Suppressor macrophage (primary cell): ENCODE results near the gene SOHLH1.
"Not testable (repeated sequence)": the region's sequence is repeated elsewhere in the genome, so short reads cannot be mapped to it uniquely, and the experiment has no call there.

ENCODE experiments used
- DNase-seq, 4 experiments: peaks; one replicate each; pipeline ENCODE4 v3.0.0-alpha.2; 2020 to 2022

SOHLH1 gene

DNA sequence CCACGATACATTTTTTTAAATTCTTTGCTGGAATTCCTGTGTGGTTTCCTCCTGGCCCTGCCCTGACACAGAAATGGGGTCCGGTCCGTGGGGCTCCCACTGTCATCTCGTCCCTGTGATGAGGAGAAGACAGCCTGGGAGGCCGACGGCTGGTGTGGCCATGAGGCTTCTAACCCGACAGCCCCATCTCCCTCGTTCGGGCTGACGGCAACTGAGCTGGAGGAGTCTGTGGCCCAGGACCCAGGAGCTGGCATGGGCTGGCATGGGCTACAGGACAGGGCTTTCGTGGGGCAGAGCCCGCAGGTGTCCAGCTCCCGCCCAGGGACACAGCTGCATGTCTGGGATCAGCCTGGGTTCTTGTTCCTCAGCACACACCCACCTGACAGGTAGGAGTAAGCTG lies 22.4 kb downstream of the SOHLH1 start:
- no peak for DNase-seq

DNA sequence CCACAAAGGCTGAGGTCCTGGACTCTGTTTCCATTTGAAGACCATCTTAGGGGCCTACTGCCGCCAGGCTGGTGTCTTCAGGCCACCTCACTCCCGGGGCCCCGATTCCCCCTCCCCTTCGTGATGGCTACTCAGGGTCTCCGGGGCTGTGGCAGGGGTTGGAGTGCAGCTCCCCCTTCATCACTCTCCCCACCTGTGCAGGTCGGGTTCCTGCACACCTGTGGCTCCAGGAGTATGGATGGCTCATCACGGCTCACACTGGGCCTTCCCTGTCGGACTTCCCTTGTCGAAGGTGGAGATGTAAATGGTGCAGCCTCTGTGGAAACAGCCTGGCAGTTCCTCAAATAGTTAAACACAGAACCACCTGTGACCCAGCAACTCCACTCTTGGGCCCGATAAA lies 24.3 kb downstream of the SOHLH1 start:
- no peak for DNase-seq

DNA sequence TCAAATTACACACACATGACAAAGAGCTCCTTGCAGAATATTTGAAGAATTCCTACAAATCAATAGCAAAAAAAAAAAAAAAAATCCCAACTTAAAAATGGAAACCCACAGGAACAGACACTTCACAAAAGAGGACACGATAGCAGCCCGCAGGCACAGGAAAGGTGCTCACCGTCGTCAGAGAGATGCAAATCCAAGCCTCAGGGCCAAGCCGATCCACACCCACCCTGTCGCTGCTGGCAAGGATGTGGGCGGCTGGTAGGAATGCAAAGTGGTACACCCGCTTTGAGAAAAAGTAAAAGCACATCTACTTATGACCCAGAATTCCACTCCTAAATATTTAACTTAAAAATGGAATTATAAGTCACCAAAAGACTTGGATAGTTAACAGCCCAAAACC lies 25.3 kb downstream of the SOHLH1 start:
- no peak for DNase-seq

DNA sequence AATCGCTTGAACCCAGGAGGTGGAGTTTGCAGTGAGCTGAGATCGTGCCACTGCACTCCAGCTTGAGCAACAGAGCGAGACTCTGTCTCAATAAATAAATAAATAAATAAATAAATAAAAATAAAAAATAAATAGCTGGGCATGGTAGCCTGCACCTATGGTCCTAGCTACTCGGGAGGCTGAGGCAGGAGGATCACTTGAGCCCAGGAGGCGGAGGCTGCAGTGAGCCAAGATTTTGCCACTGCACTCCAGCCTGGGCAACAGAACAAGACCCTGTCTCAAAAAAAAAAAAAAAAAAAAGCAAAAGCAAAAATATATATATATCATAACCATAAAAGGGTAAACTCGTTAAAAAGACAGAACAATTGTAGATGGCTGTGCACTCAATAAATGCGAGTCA lies 26.5 kb downstream of the SOHLH1 start:
- DNase-seq: not testable (repeated sequence)

DNA sequence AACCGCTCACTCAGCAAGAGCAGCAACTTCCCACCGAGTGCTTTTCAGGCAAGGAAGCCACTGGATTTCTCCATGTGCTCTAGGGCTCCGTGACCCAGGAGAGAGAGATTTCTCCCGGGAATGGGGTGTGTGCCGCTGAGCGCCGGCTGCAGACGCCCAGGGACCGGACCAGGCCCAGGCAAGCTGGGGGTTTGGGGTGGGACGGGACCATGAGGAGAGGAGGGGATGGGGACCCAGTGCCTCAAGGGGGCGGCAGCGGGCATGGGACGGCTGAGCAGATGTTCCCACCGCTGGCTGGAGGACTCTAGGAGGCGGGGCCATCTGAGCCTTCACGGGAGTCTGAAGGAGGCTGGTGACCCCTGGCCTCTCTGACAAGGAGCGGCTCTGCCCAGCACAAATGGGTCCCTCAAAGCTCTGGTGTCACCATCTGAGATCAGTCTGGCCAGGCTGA lies 27.7 kb downstream of the SOHLH1 start:
- DNase-seq: no peak

DNA sequence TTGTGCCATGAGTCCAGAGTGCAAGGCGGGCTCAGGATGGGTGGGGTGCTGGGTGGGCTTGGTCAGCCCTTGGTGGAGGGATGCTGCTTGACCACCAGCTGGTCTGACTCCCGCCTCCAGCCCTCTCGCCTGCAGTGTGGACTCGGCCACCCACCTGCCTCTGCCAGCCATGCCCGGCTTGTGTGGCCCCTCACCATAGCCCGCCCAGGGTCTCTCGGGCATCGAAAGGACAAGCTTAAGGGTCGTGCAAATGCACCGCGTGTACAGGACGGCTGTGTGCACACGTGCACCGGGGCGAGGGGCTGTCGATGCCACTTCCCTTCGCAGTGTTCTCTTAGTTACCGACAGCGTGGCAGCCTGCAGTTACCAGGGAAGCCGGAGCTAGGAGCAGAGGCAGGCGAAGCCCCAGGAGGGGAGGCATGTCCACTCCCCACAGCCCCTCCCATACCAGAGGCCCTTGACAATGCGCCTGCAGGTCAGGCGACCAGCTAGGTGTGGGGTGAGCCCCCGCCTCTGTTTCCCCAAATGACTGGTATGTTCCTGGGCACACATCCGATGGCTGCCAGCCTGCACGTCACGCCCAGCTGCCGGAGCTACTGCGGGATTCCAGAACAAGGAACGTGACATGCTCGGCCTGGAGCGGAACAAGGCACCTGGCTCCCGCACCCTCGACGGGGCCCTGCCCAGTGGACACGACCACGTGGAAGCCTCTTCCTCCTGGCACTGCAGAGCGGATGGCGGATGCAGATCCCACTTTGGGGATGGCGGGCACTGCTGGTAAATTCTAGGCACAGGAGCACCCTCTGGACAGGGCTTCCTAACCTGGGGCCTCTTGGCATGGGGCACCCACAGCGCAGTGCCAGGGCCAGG lies 28.3 kb downstream of the SOHLH1 start:
- no peak for DNase-seq

DNA sequence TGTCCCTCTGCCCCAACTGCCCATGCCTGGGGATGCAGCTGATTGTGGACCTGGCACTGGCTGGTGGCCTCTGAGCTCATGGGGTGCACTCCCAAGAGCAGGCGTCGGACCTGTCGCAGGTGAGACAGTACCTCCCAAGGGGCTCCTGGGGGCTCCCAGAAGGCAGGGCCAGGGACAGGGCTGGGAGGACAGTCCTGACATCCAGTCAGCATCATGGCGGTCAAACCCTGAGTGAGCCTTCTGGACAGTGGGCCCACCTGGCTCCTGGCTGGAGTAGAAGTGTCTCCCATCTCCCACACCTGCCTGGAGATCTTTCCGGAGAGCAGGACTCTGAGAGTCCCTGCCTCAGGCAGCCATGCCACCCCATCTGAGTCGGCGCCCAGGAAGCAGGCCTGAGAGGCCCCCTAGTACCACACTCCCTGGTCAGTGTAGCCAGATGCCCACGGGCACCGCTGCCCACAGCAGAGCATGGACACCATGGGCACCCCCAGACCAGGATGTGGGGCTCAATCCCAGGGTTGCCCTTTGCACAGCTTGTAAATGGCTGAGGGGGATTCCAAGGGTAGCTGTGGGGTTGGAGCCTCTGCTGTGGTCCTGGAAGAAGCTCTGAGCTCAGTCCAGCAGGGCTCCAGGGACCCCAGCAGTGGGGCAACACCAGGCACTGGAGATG lies 29.5 kb downstream of the SOHLH1 start:
- no peak for DNase-seq

DNA sequence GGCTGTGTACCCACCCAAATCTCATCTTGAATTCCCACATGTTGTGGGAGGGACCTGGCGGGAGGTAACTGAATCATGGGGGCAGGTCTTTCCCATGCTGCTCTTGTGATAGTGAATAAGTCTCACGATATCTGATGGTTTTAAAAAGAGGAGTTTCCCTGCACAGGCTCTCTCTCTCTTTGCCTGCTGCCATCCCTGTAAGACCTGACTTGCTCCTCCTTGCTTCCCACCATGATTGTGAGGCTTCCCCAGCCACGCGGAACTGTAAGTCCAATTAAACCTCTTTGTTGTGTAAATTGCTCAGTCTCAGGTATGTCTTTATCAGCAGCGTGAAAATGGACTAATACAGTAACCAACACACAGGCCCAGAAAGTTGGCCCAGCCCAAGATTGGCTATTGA lies 30.3 kb downstream of the SOHLH1 start:
- not testable (repeated sequence) for DNase-seq

DNA sequence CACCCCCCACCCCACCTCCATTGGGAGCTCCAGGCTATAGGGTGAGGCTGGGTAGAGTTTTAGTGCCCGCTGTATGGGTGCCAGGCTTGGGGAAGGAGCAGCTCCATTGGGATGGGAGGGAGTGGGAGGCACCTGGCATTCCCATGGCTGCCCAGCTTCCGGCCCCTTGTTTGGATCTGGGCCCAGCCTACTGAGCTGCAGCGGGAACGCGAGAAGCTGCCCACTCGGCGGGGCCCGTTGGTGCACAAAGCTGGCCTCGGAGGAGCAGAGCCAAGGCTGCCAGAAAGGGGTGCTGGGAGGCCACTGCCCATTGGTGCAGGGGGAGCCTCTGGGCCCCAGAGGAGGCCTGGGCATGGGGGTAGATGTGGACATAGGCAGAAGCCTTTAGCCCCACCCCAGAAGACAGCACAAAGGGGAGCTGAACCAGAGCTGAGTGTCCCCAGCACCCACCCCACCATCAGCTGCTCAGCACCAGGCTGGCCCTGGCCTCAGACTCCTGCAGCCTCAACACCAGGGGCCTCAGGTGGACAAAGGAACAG lies 31.7 kb downstream of the SOHLH1 start:
- no peak for DNase-seq

DNA sequence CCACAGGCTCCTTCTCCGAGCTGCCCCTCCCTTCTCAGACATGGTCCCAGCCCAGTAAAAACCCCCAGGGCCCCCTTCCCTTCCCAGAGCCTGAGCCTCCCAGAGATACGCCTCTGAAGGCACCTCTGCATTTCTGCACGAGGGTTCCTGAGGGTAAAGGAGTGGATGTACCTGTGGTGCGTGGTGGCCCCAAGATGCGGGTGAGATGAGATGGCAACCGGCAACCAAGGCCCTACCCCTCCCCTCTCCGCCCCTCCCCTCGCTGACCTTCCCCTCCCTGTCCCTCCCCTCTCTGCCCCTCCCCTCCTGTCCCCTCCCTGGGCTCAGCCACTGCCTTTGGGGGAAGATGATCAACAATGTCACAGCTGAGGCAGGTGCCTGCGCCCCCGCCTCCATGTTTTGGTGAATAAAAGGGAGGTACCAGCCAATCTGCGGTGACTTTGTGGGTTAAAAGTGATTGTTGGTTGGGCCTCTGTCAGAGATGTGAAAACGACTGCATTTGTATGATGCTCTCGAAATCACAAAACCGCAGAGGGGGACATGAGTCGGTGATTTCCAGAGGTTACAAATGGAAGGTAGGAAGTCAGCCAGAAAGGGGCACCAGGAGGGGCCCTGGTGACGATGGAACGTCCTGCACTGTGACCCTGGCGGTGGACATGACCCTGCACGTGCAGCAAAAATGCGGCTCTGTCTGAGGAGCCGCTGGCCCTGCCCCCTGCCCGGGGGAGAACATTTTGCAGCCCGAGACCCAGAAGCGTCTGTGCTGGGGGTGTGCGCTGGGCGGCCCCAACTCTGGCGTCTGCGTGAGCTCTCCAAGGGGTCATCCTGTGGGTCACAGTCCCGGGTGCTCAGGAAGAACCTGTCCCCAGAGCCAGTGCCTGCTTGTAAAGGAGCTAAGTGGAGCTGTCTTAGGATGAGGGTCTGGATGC lies 32.5 kb downstream of the SOHLH1 start:
- DNase-seq: no peak

DNA sequence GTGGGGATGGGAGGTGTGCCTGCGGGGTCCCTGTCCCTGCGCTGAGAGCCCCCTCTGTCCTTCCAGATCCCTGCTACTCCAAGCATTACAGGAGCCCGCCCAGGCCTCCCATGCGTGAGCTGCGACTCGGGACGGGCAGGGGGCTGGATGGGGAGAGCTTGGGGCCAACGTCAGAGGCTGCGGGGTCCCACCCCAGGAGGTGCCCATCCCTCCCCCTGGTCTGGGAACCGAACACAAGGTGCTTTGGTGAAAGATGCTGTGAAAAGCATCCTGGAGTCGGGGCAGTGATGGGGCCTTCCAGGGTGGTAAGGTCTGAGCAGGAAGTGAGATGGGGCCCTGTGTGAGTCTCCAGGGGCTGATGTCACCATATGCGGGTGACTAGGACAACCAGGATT lies 33.5 kb downstream of the SOHLH1 start:
- DNase-seq: no peak

DNA sequence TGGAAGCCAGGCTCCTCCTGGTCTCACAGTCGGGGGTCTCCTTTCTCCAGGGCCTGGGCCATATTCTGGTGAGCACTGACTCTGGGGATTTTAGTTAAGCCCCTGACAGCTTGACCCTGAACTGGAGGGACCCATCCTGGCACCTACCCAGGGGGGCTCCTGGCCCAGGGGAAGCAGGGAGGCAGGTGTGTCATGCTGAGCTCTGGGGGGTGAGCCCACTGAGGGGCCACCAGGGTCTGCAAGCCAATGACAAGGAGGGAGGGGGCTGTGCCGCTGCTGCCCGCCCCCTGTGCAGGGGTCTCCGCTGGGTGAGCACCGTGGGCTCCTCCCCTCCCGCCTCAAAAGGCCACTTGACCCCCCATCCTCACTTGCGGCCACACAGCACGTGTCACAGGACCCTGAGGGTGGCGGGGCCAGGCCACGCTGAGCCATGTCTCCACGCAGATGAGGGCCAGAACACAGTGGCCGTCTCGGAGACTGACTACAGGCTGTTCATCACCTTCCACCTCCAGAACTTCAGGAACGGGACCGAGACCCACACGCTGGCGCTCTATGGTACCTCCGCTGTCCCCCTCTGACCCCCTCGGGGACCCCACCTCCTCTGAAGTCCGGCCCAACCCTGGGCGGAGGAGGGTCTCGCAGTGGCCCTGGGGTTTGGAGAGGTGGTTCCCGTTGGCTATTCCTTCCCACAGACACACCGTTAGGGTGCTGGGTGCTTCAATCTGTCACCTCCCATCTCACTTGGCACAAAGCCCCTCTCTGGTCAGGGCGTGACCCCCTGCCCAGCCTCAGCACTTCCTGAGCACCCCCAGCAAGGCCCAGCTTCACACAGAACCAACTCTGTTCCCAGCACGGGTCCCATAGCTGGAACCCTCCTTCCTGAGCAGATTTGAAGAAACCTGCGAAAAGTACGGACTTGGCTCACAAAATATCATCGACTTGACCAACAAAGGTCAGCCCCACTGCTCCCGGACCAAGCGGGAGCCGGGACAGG lies 34.2 kb downstream of the SOHLH1 start:
- DNase-seq: no peak

DNA sequence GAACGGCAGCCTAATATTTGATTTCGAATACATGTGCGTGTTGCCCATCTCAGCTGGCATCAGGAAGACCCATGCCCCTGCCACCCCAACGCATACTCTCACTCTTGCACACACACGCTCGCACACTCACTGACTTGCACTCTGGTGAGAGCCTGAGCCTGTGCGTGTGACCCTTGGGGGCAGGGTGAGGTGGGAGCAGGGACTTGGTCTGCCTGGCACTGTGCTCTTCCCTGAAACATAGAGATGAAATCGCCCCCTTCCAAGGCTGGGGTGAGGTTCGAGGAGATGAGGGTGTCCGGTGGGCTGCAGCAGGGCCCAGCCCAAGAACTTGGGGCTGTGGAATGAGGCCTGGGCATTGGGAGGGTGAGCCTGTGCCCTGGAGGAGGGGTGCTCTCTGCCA lies 35.0 kb downstream of the SOHLH1 start:
- DNase-seq: no peak

DNA sequence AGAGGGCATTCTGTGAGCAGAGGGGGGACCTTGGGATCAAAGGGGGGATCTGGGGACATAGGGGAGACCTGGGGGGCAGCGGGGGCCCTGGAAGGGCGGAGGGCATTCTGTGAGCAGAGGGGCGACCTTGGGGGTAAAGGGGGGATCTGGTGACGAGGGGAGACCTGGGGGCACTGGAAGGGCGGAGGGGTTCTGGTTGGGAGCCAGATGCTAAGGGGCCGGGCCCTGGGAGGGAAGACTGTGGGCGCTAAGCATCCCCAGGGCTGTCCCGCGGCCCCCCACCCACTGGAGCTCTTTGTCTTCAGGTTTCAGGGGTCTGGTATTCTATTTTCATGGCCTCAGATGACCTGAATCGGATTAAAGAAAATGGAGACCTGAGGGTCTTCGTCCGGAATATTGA lies 35.4 kb downstream of the SOHLH1 start:
- DNase-seq: no peak

DNA sequence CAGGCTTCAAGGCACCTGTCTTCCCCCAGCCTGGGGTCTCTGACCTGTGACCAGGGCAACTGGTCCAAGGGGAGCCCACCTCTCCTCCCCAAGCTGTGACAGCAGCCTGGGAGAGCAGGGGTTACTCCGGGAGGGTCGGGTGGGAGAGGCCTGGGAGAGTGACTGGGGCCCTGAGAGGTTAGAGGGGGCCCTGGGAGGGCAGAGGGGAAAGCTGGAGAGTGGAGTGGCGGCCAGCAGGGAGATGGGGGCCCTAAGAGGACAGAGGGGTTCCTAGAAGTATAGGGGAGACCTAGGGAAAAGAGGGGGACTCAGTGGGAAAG lies 35.9 kb downstream of the SOHLH1 start:
- no peak for DNase-seq

DNA sequence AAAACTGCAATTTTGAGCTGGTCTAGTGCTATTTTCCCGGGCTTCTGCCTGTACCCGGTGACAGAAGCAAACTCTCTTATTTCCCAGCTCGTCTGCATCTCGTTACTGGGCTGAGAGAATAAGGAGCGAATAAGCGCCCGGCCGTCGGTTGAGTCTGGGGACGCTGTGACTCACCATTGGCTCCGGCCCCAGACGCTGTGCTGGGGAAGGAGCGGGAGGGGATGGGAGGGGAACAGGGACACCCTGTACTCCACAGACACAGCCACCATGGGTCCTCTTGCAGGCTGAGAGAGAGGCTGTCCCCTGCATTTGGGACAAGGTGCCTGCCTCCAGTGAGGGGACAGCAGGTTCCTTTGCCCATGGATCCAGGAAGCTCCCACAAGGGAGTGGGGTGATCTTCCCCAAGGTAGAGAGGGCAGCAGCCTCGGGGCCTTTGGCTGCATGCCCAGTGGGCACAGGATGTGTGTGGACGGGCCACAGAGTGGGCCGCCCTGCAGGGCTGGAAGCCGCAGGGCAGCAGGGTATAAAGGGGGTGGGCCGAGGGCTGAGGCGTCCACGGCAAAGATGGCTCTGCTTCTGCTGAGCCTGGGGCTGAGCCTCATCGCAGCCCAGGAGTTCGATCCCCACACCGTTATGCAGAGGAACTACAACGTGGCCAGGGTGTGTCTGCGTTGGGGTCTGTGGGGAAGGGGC lies 36.4 kb downstream of the SOHLH1 start, which contains the start of gene LCN9:
TSS of gene LCN9 (plus strand) at position 552 of the 693 bp plus-strand sequence. CDS start at position 565, 13 bp downstream.
- no peak for DNase-seq

DNA sequence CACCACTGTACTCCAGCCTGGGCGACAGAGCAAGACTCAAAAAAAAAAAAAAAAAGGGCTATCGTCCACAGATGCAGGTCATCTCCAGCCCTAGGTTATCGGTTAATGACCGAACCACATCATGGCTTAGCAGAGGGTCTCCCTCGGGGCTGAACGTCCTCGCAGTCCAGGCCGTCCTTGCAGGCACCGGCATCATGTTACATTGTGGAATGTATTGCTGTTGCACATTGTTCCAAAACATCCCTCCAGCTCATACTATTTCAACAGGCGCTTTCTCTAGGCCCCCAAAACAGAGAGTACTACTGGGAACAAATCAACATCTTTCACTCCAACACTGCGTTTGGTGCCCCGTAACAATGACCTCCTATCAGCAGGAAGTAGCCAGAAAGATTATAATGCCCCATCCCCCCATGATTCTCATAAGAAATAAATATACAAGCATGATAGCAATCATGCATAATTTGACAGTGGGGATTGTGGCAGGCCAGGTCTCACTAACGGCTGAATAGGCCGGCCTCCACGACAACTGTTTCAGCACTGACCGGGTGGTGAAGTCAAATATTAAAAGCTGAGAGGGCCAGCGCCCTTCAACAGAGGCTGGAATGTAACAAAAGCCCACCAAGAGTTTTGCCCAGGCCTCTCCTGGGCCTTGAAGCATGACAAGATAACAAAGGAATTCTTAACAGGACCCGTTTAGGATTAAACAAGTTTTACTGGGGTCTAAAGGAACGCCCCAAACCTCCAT lies 37.3 kb downstream of the SOHLH1 start:
- no peak for DNase-seq

DNA sequence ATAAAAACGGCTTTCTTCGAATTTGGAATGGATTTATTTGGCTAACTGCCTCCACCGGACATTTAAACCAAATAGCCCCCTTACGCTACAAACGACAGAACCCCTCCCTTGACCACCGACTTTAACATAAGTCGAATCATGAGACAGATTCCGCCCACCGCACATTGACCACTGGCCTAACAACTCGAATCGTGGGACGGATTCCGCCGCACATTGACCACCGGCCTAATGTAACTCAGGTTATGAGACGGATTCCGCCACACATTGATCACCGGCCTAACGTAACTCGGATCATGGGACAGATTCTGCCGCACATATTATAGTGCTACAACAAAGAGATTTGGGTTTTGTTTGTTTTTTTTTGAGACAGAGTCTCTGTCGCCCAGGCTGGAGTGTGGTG lies 38.9 kb downstream of the SOHLH1 start:
- no peak for DNase-seq

DNA sequence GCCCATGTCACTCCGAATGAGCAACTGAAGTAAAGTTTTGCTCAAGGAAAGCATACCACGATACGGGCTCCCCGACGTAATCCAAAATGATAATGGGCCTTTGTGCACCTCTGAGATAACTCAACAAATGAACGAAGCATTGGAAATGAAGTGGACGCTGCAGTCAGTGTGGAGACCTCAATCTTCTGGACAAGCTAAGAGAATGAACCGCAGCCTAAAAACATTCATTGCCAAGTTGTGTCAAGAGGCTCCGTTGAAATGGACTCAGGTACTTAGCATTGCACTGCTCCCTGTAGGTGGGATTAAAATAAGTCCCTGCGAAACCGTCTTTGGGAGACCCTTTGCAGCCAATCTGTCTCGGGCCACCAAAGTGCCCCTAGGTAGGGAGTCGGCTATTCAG lies 40.0 kb downstream of the SOHLH1 start:
- no peak for DNase-seq

DNA sequence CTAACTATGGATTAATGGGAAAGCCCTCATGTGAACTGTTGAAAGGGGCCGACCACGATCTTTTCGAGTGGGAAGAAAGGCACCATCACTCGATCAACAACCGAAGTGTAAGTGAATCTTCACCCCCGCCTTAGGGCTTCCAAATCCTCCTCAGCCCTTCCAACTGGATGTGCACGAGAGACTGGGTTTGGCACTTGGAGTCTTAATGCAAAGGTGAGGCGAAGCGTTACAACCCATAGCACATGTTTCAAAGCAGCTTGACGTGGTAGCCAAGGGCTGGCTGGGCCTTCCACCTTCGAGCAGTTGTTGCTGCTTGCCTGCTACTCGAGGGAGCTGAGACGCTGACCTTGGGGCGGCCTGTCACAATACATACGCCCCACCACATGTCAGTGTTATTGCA lies 41.9 kb downstream of the SOHLH1 start:
- DNase-seq: no peak
